ENCODE results near the gene DIAPH2. TPM values are rescaled to one million over a fixed set of nuclear protein-coding genes. Genes with fewer than 3 reads are reported as not detected.

Gene DIAPH2
- total and polyA plus RNA-seq, 2 donors (not counting 1 experiment from before 2014, with no cell fraction given), result 16.8 to 18.5 TPM

DNA sequence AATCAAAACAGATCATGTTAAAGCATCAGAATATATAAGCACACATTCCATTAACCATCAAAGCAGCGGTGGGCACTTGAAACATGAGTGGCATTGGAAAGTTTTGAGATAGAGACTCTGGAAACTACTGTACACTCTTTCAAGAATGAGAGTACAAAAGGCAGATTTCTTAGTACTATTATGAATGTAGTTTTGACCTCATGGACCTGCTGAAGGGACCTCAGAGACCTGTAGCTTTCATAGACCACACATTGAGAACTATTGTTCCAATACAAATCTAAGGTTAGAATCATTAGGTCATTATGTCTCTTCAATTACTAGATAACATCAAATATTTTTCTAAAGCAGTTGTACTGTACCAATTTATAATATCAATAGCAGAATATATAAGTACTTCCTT lies 482.7 kb downstream of the DIAPH2 start:
- TF ChIP-seq, protein P1, sequence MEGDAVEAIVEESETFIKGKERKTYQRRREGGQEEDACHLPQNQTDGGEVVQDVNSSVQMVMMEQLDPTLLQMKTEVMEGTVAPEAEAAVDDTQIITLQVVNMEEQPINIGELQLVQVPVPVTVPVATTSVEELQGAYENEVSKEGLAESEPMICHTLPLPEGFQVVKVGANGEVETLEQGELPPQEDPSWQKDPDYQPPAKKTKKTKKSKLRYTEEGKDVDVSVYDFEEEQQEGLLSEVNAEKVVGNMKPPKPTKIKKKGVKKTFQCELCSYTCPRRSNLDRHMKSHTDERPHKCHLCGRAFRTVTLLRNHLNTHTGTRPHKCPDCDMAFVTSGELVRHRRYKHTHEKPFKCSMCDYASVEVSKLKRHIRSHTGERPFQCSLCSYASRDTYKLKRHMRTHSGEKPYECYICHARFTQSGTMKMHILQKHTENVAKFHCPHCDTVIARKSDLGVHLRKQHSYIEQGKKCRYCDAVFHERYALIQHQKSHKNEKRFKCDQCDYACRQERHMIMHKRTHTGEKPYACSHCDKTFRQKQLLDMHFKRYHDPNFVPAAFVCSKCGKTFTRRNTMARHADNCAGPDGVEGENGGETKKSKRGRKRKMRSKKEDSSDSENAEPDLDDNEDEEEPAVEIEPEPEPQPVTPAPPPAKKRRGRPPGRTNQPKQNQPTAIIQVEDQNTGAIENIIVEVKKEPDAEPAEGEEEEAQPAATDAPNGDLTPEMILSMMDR (conservative IDR thresholded peaks at IDR 0.05 in 1 of 2, IDR thresholded peaks at IDR 0.05 in 1 of 2; ENCODE audit: low read depth in 1 of 2, low read length in 2 of 2), result no peak
- no peaks in the 10 kb centered on the region for H3K79me2 ChIP-seq (ENCODE audit: control insufficient read depth, insufficient read depth, low read length)
- H2AFZ ChIP-seq (ENCODE audit: low read length), result no peak overlapping the region
- no peak overlapping the region for H3K9ac ChIP-seq (ENCODE audit: insufficient read depth, low read length)
- no peak overlapping the region for H3K4me3 ChIP-seq (replicated peaks in 1 of 4; ENCODE audit: control extremely low read depth in 1 of 4, insufficient read depth in 1 of 4, low read depth in 3 of 4, low read length in 4 of 4)
- H4K20me1 ChIP-seq (ENCODE audit: control insufficient read depth, extremely low read depth, insufficient read depth, low read length), result no peaks in the 10 kb centered on the region
- no peaks in the 10 kb centered on the region for H3K27me3 ChIP-seq (ENCODE audit: control insufficient read depth, insufficient read depth, low read length)
- H3K4me1 ChIP-seq (ENCODE audit: control insufficient read depth, extremely low read depth, insufficient read depth, low read length), result no peaks in the 10 kb centered on the region
- no peaks in the 10 kb centered on the region for H3K9me3 ChIP-seq (ENCODE audit: control insufficient read depth, insufficient read depth, low read depth, low read length)
- no peak for DNase-seq (ENCODE audit: low read depth in 2 of 2)
- H3K27ac ChIP-seq (ENCODE audit: insufficient read depth, low read length), result no peak overlapping the region
- no peaks in the 10 kb centered on the region for H3K36me3 ChIP-seq (ENCODE audit: control insufficient read depth, insufficient read depth, low read length)
- no peak overlapping the region for H3K4me2 ChIP-seq (ENCODE audit: extremely low read depth, insufficient read depth, low read length)

DNA sequence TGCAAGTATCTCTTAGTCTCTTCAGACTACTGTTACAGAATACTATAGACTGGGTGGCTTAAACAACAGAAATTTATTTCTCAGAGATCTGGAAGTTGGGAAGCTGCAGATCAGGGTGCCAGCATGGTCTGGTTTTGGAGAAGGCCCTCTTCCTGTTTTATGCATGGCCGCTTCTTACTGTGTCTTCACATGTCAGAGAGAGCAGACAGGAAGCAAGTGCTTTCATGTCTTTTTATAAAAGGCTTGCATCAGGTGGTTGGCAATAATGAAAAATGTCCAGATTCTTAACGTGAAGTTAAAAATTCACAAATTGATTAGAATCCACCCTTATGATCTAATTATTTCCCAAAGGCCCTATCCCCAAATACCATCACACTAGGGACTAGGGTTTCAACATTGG lies 484.0 kb downstream of the DIAPH2 start:
- DNase-seq (ENCODE audit: low read depth in 2 of 2), result no peak
- Histone ChIP-seq H3K79me2 (ENCODE audit: control insufficient read depth, insufficient read depth, low read length) (no peaks in the 10 kb centered on the region), H3K4me2 (ENCODE audit: extremely low read depth, insufficient read depth, low read length) (no peak overlapping the region), H3K9me3 (ENCODE audit: control insufficient read depth, insufficient read depth, low read depth, low read length) (no peaks in the 10 kb centered on the region), H3K4me3 (replicated peaks in 1 of 4; ENCODE audit: control extremely low read depth in 1 of 4, insufficient read depth in 1 of 4, low read depth in 3 of 4, low read length in 4 of 4) (no peak overlapping the region), H3K27ac (ENCODE audit: insufficient read depth, low read length) (no peak overlapping the region), H3K4me1 (ENCODE audit: control insufficient read depth, extremely low read depth, insufficient read depth, low read length) (no peaks in the 10 kb centered on the region), H3K27me3 (ENCODE audit: control insufficient read depth, insufficient read depth, low read length) (no peaks in the 10 kb centered on the region), H3K9ac (ENCODE audit: insufficient read depth, low read length) (no peak overlapping the region), H3K36me3 (ENCODE audit: control insufficient read depth, insufficient read depth, low read length) (no peaks in the 10 kb centered on the region), H2AFZ (ENCODE audit: low read length) (no peak overlapping the region), H4K20me1 (ENCODE audit: control insufficient read depth, extremely low read depth, insufficient read depth, low read length) (no peaks in the 10 kb centered on the region)
- TF ChIP-seq, protein P1 (conservative IDR thresholded peaks at IDR 0.05 in 1 of 2, IDR thresholded peaks at IDR 0.05 in 1 of 2; ENCODE audit: low read depth in 1 of 2, low read length in 2 of 2), result no peak
- TF ChIP-seq EZH2 (IDR thresholded peaks at IDR 0.05; ENCODE audit: low read length, missing control alignments), result no peak

DNA sequence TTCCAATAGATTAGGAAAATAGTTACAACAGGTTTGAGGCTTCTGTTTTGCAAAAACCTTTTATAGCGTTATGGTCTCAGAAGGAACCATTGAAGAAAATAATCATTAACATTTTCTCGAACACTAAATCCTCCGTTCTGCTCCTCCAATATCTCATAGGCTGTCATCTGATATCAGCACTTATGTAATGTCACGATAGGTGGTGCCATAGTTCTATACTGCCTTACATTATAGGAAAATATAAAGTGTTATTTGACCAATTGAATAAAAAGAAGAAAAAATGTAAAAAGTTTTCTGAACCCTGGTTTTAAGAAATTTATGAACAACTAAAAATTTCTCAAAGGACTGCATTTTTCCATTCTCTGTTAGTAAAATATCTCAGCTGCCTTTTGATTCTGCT lies 490.5 kb downstream of the DIAPH2 start:
- Histone ChIP-seq H3K79me2 (ENCODE audit: control insufficient read depth, insufficient read depth, low read length) (no peaks in the 10 kb centered on the region), H3K27me3 (ENCODE audit: control insufficient read depth, insufficient read depth, low read length) (no peaks in the 10 kb centered on the region), H3K4me3 (replicated peaks in 1 of 4; ENCODE audit: control extremely low read depth in 1 of 4, insufficient read depth in 1 of 4, low read depth in 3 of 4, low read length in 4 of 4) (no peak overlapping the region), H3K36me3 (ENCODE audit: control insufficient read depth, insufficient read depth, low read length) (no peaks in the 10 kb centered on the region), H2AFZ (ENCODE audit: low read length) (no peak overlapping the region), H3K27ac (ENCODE audit: insufficient read depth, low read length) (no peak overlapping the region), H3K9ac (ENCODE audit: insufficient read depth, low read length) (no peak overlapping the region), H3K4me1 (ENCODE audit: control insufficient read depth, extremely low read depth, insufficient read depth, low read length) (no peaks in the 10 kb centered on the region), H4K20me1 (ENCODE audit: control insufficient read depth, extremely low read depth, insufficient read depth, low read length) (no peaks in the 10 kb centered on the region), H3K9me3 (ENCODE audit: control insufficient read depth, insufficient read depth, low read depth, low read length) (no peaks in the 10 kb centered on the region), H3K4me2 (ENCODE audit: extremely low read depth, insufficient read depth, low read length) (no peak overlapping the region)
- no peak for TF ChIP-seq EZH2 (IDR thresholded peaks at IDR 0.05; ENCODE audit: low read length, missing control alignments)
- TF ChIP-seq, protein P1 (conservative IDR thresholded peaks at IDR 0.05 in 1 of 2, IDR thresholded peaks at IDR 0.05 in 1 of 2; ENCODE audit: low read depth in 1 of 2, low read length in 2 of 2), result no peak
- no peak for DNase-seq (ENCODE audit: low read depth in 2 of 2)

Measured in fibroblast of lung (primary cell).